Muscle layer of colon (tissue), 2 donors: ENCODE data around the gene IGFBPL1.

Experiments
- H3K27ac ChIP-seq: one replicate; pipeline ENCODE4 v1.7.0; 2013; ENCODE audit warnings: low read depth, mild to moderate bottlenecking, low read length, moderate library complexity
- H3K27me3 ChIP-seq, 2 donors: one replicate each; pipeline ENCODE4 v1.7.0; 2013; ENCODE audit warnings: low read length in 2 of 2, mild to moderate bottlenecking in 2 of 2; ENCODE audit not compliant: insufficient read depth in 2 of 2, control insufficient read depth in 1 of 2
- H3K36me3 ChIP-seq: one replicate; pipeline ENCODE4 v1.7.0; 2013; ENCODE audit warnings: mild to moderate bottlenecking, low read length; ENCODE audit not compliant: insufficient read depth
- H3K4me1 ChIP-seq: one replicate; pipeline ENCODE4 v1.7.0; 2013; ENCODE audit warnings: mild to moderate bottlenecking, low read length; ENCODE audit not compliant: insufficient read depth
- H3K4me3 ChIP-seq, 2 donors: one replicate each; pipeline ENCODE4 v1.7.0; 2013; ENCODE audit warnings: low read length in 2 of 2, low read depth in 1 of 2, mild to moderate bottlenecking in 1 of 2, moderate library complexity in 1 of 2
- H3K9ac ChIP-seq: one replicate; pipeline ENCODE4 v1.7.0; 2013; ENCODE audit warnings: low read length
- H3K9me3 ChIP-seq: one replicate; pipeline ENCODE4 v1.7.0; 2013; ENCODE audit warnings: mild to moderate bottlenecking, low read length
- donor health status: abdominal sarcoma.
- donor health status: Adenocarcinoma of cecum.

IGFBPL1 gene

DNA sequence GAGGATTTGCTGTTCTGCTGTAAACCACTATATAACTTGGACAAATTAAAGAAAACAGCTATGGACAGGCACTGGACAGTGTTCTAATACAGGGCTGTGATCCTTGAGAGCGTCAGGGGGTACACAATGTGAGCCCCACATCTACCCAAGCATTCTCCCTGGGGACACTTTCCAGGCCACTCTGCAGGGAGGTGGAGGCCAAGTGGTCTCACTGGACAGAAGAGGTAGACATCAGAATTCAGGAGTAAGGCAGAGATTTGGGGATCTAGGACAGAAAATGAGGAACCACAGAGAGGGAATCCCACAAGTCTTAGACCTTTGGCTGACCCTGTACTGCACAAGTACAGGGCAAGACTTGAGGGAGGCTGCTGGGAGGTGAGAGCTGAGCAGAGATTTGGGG lies 3.8 kb upstream of the IGFBPL1 start:
- Histone ChIP-seq H3K27me3 (peaks cover 17 to 29% of the 10 kb centered on the region in 2 donors), H3K9ac (no peak overlapping the region), H3K4me3 (no peak overlapping the region), H3K9me3 (no peaks in the 10 kb centered on the region), H3K4me1 (no peaks in the 10 kb centered on the region), H3K36me3 (no peaks in the 10 kb centered on the region), H3K27ac (no peak overlapping the region)

DNA sequence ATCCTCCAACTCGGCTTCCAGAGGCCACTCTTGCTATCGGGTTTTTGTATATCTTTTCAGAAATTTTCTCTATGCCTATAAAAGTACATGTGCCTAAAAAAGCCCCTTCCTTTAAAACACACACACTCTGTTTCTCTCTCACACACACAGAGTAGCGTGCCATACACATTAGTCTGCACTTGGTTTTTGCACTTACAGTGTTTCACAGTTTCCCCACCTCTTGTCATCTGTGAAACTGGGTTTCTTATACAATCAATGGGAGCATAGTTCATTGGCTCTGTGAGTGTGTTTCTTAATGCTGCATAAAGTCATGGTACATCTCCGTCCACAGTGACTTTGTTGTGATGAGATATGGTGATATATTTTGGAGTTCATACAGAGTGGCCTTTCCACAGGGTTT lies 664 bp upstream of the IGFBPL1 start:
- H3K27me3 ChIP-seq, result peaks cover 26 to 44% of the 10 kb centered on the region in 2 donors
- H3K4me1 ChIP-seq, result no peaks in the 10 kb centered on the region
- no peak overlapping the region for H3K27ac ChIP-seq
- H3K9ac ChIP-seq, result no peak overlapping the region
- no peak overlapping the region for H3K4me3 ChIP-seq
- H3K36me3 ChIP-seq, result no peaks in the 10 kb centered on the region
- no peaks in the 10 kb centered on the region for H3K9me3 ChIP-seq

- H3K9me3 ChIP-seq, result no peaks in the 10 kb centered on the region
- H3K27ac ChIP-seq, result no peak overlapping the region
- H3K9ac ChIP-seq, result no peak overlapping the region
- no peak overlapping the region for H3K4me3 ChIP-seq
- peaks cover 26 to 44% of the 10 kb centered on the region in 2 donors for H3K27me3 ChIP-seq
- no peaks in the 10 kb centered on the region for H3K4me1 ChIP-seq
- H3K36me3 ChIP-seq, result no peaks in the 10 kb centered on the region
These were observed 831 bp downstream of the IGFBPL1 start for GRCh38 chr9:38423273-38423972.

GRCh38 chr9:38422555-38423260 lies 1.5 kb downstream of the IGFBPL1 start:
- Histone ChIP-seq H3K36me3 (no peaks in the 10 kb centered on the region), H3K27me3 (peaks cover 26 to 44% of the 10 kb centered on the region in 2 donors), H3K27ac (no peak overlapping the region), H3K4me1 (no peaks in the 10 kb centered on the region), H3K4me3 (no peak overlapping the region), H3K9me3 (no peaks in the 10 kb centered on the region), H3K9ac (no peak overlapping the region)

- Histone ChIP-seq H3K27ac (no peak overlapping the region), H3K4me3 (no peak overlapping the region), H3K36me3 (no peaks in the 10 kb centered on the region), H3K4me1 (no peaks in the 10 kb centered on the region), H3K9me3 (no peaks in the 10 kb centered on the region), H3K9ac (no peak overlapping the region), H3K27me3 (peaks cover 26 to 39% of the 10 kb centered on the region in 2 donors)
These were observed 2.6 kb downstream of the IGFBPL1 start for GRCh38 chr9:38421498-38422211.

- H3K4me1 ChIP-seq, result no peaks in the 10 kb centered on the region
- no peaks in the 10 kb centered on the region for H3K36me3 ChIP-seq
- H3K27me3 ChIP-seq, result peaks cover 17 to 24% of the 10 kb centered on the region in 2 donors
- H3K9ac ChIP-seq, result no peak overlapping the region
- H3K9me3 ChIP-seq, result no peaks in the 10 kb centered on the region
- H3K4me3 ChIP-seq, result no peak overlapping the region
- no peak overlapping the region for H3K27ac ChIP-seq
These were observed 5.1 kb downstream of the IGFBPL1 start for GRCh38 chr9:38419181-38419580.

DNA sequence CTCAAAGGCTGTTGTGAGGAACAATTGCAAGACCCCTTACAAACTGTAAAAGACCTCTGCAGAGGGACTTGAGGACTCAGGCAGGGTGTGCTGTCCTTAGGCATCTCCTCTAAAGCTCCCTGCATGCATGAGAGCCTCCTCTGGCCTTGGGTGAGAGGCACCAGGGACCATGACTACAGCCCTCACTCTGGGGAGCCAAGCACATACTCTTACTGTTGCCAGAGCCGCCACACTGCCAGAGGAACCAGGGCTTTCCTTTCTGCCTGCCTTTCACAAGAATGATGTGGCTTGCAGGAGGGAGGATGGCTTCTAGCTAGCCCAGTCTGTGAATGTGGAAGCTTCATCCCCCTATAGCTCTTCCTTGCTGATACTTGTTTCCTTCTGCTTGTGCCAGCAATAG lies 5.9 kb downstream of the IGFBPL1 start:
- Histone ChIP-seq H3K36me3 (no peaks in the 10 kb centered on the region), H3K4me3 (no peak overlapping the region), H3K4me1 (no peaks in the 10 kb centered on the region), H3K27me3 (peaks cover 13 to 18% of the 10 kb centered on the region in 2 donors), H3K9ac (no peak overlapping the region), H3K9me3 (no peaks in the 10 kb centered on the region), H3K27ac (no peak overlapping the region)

DNA sequence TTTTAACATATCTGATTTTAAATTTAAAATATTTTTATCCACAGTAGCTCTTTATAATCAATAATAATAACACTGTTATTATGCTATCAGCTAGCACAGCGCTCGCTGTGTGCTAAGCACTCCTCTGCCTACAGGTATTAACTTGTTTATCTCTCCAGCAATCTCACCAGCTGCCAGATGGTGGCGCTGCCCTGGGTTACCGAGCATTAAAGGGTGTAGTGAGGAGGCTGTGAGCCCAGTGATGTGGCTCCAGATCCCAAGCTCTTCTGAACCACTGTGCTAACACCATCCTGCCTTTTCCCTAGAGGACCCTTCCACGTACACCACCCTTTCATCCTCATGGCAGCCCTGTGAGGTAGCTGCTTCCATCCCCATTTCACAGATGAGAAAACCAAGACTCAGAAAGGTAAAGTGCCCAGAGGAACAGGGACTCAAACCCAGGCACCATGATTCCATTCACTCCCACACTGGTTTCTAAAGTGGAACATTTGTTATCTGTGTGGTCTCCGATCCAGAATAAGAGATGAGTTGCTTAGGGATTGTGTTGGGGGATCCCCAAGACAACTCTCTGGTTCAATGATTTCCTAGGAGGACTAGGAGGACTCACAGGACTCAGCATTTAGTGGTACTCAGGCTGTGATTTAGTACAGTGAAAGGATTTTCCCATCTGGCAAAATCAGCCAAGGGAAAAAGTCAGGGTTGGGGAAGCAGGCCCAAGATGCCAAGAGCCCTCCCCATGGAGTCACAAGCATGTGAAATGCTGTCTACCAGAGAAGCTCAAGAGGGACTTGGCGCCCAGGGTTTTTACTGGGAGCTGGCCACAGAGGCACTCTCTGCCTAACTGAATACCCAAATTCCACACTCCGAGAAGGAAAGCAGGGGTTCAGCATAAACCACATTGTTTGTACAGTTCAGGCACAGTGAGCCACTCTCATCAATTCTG lies 7.0 kb downstream of the IGFBPL1 start:
- Histone ChIP-seq H3K4me3 (no peak overlapping the region), H3K27me3 (peaks cover 2 to 7% of the 10 kb centered on the region in 2 donors), H3K9me3 (no peaks in the 10 kb centered on the region), H3K4me1 (no peaks in the 10 kb centered on the region), H3K9ac (no peak overlapping the region), H3K36me3 (no peaks in the 10 kb centered on the region), H3K27ac (no peak overlapping the region)

DNA sequence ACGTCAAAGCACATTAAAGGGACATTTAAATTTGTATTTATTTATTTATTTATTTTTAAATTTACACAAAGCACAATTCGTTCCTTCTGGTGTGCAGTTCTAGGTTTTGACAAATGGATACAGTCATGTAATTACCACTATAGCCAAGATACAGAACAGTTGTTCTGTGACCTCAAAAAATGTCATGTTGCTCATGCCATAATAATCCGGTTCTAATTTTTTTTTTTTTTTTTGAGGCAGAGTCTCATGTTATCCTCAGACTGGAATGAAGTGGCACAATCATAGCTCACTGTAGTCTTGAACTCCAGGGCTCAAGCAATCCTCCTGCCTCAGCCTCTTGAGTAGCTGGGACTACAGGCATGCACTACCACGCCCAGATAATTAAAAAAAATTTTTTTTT lies 7.8 kb downstream of the IGFBPL1 start:
- H3K36me3 ChIP-seq, result no peaks in the 10 kb centered on the region
- H3K27me3 ChIP-seq, result peaks cover 0 to 3% of the 10 kb centered on the region in 2 donors
- no peak overlapping the region for H3K9ac ChIP-seq
- no peaks in the 10 kb centered on the region for H3K9me3 ChIP-seq
- H3K27ac ChIP-seq, result no peak overlapping the region
- no peaks in the 10 kb centered on the region for H3K4me1 ChIP-seq
- H3K4me3 ChIP-seq, result no peak overlapping the region

DNA sequence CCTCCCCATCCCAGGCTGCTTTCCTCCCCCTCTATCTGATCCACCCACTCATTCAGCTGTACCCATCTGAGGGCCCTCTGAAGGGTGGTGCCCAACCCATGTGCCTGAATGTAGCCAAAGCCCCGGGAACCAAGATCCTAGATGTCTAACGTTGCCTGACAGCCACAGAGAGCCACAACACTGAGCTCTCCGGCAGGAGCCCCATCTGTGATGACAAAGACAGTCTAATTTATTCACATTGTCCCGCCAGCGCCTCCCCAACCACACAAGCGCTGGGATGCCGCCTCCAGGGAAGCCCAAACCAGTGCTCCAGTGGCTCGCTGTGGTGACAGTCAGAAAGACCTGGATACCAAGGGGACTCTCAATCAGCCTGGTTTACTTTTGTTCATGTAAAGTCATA lies 8.4 kb downstream of the IGFBPL1 start:
- H3K9me3 ChIP-seq, result no peaks in the 10 kb centered on the region
- H3K4me1 ChIP-seq, result no peaks in the 10 kb centered on the region
- no peaks in the 10 kb centered on the region for H3K27me3 ChIP-seq
- no peaks in the 10 kb centered on the region for H3K36me3 ChIP-seq
- H3K27ac ChIP-seq, result no peak overlapping the region
- H3K9ac ChIP-seq, result no peak overlapping the region
- H3K4me3 ChIP-seq, result no peak overlapping the region
